Measurements from ENCODE around the gene KLF11. TPM values are rescaled to one million over a fixed set of nuclear protein-coding genes. Genes with fewer than 3 reads are reported as not detected.

KLF11 gene
- total RNA-seq, 1 experiment from 2014 or later: 6.9 TPM

DNA sequence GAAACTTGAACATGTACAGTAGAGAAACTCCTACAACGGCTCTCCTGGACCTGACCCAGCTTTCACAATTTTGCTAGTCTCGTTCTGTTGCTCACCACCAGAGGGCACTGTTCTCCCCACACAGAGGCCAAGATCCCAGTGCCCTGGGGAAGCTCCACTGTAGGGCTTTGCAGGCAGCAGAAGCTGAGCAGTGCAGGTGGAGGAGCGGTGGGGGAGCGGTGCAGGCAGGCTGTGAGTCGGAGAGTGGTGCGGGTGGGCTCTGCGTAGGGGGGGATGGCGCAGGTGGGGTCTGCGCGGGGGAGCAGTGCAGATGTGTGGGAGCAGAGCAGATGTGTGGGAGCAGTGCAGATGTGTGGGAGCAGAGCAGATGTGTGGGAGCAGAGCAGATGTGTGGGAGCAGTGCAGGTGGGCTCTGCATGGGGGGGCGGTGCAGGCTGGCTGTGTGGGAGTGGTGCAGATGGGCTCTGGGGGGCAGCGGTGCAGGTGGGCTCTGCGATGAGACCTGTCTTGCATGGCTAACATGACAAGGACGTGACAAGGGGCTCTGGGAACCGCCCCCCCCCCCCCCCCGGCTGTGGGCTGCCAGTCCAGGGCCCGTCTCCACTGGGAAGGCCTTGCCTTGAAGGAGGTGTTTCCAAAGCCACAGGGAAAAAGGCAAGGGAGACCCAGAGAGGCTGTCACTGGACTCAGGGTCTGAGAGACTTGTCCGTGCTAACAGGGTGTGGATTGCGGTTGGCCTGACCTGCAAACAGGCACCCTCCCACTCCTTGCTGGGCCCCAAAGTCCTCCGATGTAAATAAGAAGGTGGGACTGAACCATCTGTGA lies 29.5 kb downstream of the KLF11 start:
- TF ChIP-seq, protein P1, sequence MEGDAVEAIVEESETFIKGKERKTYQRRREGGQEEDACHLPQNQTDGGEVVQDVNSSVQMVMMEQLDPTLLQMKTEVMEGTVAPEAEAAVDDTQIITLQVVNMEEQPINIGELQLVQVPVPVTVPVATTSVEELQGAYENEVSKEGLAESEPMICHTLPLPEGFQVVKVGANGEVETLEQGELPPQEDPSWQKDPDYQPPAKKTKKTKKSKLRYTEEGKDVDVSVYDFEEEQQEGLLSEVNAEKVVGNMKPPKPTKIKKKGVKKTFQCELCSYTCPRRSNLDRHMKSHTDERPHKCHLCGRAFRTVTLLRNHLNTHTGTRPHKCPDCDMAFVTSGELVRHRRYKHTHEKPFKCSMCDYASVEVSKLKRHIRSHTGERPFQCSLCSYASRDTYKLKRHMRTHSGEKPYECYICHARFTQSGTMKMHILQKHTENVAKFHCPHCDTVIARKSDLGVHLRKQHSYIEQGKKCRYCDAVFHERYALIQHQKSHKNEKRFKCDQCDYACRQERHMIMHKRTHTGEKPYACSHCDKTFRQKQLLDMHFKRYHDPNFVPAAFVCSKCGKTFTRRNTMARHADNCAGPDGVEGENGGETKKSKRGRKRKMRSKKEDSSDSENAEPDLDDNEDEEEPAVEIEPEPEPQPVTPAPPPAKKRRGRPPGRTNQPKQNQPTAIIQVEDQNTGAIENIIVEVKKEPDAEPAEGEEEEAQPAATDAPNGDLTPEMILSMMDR (IDR thresholded peaks at IDR 0.05; ENCODE audit: unreplicated experiment): peak; percentile 77
- H3K27ac Mint-ChIP-seq (ENCODE audit: unreplicated experiment): no peak overlapping the region
- intact Hi-C loops (cut with micrococcal nuclease; ENCODE audit: unreplicated experiment): loop anchor here (1.0 to 10.0 kb wide), 3 partner anchors 24 to 592 kb away; no protein-coding TSS in a partner anchor
- H3K4me3 Mint-ChIP-seq (ENCODE audit: low read depth, unreplicated experiment): no peak overlapping the region
- no peaks in the 10 kb centered on the region for H3K36me3 Mint-ChIP-seq (ENCODE audit: insufficient read depth, unreplicated experiment)
- H3K9me3 Mint-ChIP-seq (ENCODE audit: low read depth, unreplicated experiment): no peaks in the 10 kb centered on the region
- CTCF ChIA-PET: interaction anchor here (0.6 to 3.8 kb wide), 17 partner anchors 13 to 362 kb away, joined by 3 to 124 read pairs (median 6); no protein-coding TSS in a partner anchor
- no TSS peak for BruUV-seq (replicated peaks)
- H3K4me1 Mint-ChIP-seq (ENCODE audit: low read depth, unreplicated experiment): peaks cover 10% of the 10 kb centered on the region
- H3K27me3 Mint-ChIP-seq (ENCODE audit: unreplicated experiment): peaks cover 58% of the 10 kb centered on the region
- DNase-seq: peak; percentile 86

DNA sequence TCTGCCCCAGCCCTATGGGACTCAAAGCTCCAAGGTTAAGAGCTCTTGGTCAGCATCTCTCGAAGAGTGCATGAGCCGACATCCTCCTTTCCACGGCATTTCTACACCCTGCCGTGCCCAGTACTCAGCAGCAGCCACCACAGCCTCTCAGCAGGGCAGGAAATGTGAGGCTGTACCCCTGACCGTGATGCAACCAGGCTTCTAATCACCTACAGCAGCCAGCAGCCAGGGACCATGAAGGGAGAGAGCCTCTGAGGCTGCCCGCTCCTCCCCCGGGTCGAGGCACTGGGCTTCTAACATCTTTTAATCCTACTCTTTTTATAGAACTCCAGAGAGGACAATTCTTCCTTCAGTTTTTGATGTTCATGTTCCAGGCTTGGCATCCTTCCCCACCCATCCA lies 30.4 kb downstream of the KLF11 start:
- no peak for DNase-seq
- Mint-ChIP-seq H3K4me1 (ENCODE audit: low read depth, unreplicated experiment) (peaks cover 18% of the 10 kb centered on the region), H3K4me3 (ENCODE audit: low read depth, unreplicated experiment) (no peak overlapping the region), H3K9me3 (ENCODE audit: low read depth, unreplicated experiment) (no peaks in the 10 kb centered on the region), H3K27me3 (ENCODE audit: unreplicated experiment) (peaks cover 67% of the 10 kb centered on the region), H3K36me3 (ENCODE audit: insufficient read depth, unreplicated experiment) (no peaks in the 10 kb centered on the region), H3K27ac (ENCODE audit: unreplicated experiment) (no peak overlapping the region)
- TF ChIP-seq, protein P1 (IDR thresholded peaks at IDR 0.05; ENCODE audit: unreplicated experiment): no peak
- intact Hi-C loops (cut with micrococcal nuclease; ENCODE audit: unreplicated experiment): loop anchor here (2.0 to 10.0 kb wide), 2 partner anchors 367 to 591 kb away; no protein-coding TSS in a partner anchor
- BruUV-seq (replicated peaks): no TSS peak
- CTCF ChIA-PET: interaction anchor here (3.0 to 3.8 kb wide), 2 partner anchors 23 to 51 kb away, joined by 21 to 124 read pairs; no protein-coding TSS in a partner anchor

DNA sequence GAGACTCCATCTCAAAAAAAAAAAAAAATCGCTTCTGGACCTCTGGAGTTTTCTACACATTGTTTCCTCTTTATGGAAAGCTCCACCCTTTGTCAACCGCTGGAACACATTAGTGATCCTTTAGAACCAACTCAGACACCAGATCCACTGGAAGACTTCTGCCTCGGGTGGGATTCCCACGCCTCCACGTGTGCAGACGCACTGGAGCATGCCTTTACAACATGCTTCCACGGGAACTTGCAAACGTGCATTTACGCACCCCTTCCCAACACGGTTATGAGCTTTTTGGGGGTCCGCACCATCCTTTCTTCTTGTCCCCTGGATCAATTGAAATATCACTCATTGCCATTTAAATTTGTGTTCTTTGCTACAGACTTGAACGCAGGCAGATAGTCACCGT lies 31.8 kb downstream of the KLF11 start:
- intact Hi-C loops (cut with micrococcal nuclease; ENCODE audit: unreplicated experiment): loop anchor here (10.0 kb wide), 1 partner anchor 590 kb away; no protein-coding TSS in a partner anchor
- Mint-ChIP-seq H3K4me1 (ENCODE audit: low read depth, unreplicated experiment) (peaks cover 23% of the 10 kb centered on the region), H3K27me3 (ENCODE audit: unreplicated experiment) (peaks cover 74% of the 10 kb centered on the region)

DNA sequence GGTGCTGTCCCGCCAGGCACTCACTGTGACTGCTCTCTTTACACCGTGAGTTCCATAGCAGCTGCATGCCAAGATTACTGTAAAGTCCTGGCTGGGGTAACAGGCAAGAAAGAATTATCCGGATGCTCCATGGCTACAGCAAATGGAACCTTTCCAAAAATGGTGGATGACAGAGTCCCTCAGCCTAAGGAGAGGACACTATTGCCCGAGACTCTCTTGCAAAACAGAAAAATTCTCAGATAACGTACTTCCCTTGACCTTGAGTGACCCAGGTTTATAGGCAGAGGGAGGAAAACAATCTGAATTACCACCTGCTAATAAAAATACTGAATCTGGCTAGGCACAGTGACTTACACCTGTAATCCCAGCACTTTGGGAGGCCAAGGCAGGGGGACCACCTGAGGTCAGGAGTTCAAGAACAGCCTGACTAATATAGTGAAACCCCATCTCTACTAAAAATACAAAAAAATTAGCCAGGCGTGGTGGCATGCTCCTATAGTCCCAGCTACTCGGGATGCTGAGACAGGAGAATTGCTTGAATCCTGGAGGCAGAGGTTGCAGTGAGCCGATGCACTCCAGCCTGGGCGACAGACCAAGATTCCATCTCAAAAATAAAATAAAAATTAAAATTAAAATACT lies 32.3 kb downstream of the KLF11 start:
- Mint-ChIP-seq H3K9me3 (ENCODE audit: low read depth, unreplicated experiment) (no peaks in the 10 kb centered on the region), H3K4me1 (ENCODE audit: low read depth, unreplicated experiment) (peaks cover 23% of the 10 kb centered on the region), H3K4me3 (ENCODE audit: low read depth, unreplicated experiment) (no peak overlapping the region), H3K36me3 (ENCODE audit: insufficient read depth, unreplicated experiment) (peaks cover 4% of the 10 kb centered on the region), H3K27me3 (ENCODE audit: unreplicated experiment) (peaks cover 75% of the 10 kb centered on the region), H3K27ac (ENCODE audit: unreplicated experiment) (no peak overlapping the region)
- intact Hi-C loops (cut with micrococcal nuclease; ENCODE audit: unreplicated experiment): loop anchor here (10.0 kb wide), 1 partner anchor 589 kb away; no protein-coding TSS in a partner anchor
- no peak for DNase-seq
- no TSS peak for BruUV-seq (replicated peaks)
- TF ChIP-seq, protein P1 (IDR thresholded peaks at IDR 0.05; ENCODE audit: unreplicated experiment): no peak
- CTCF ChIA-PET: no interaction called here

More for the DNA sequence above, 31.8 kb downstream of the KLF11 start:
- CTCF ChIA-PET: no interaction called here
- TF ChIP-seq, protein P1 (IDR thresholded peaks at IDR 0.05; ENCODE audit: unreplicated experiment): no peak
- Mint-ChIP-seq H3K9me3 (ENCODE audit: low read depth, unreplicated experiment) (no peaks in the 10 kb centered on the region), H3K36me3 (ENCODE audit: insufficient read depth, unreplicated experiment) (peaks cover 4% of the 10 kb centered on the region), H3K27ac (ENCODE audit: unreplicated experiment) (no peak overlapping the region), H3K4me3 (ENCODE audit: low read depth, unreplicated experiment) (no peak overlapping the region)
- DNase-seq: no peak
- BruUV-seq (replicated peaks): no TSS peak

Measured in Calu3 (cell line).